Activated CD4-positive, alpha-beta T cell treated with anti-CD3 and anti-CD28 coated beads for 36 hours (primary cell): ENCODE measurements around the gene FBXO38. TPM values are rescaled to one million over a fixed set of nuclear protein-coding genes. Genes with fewer than 3 reads are reported as not detected.

ENCODE experiments used
- ATAC-seq: fragments of 200-7000 bp; cut with Tn5 transposase; one replicate; pipeline ENCODE4 v1.10.0; 2021; ENCODE audit warnings: mild to moderate bottlenecking, moderate library complexity
- CTCF ChIA-PET: fragments of 350-600 bp; sonication (Branson Sonifier 250); formaldehyde crosslinking; loops from one replicate; lab custom pipeline; 2021; ENCODE audit warnings: antibody characterized with exemption; lab: Charles Lee
- POLR2A ChIA-PET: fragments of 350-600 bp; sonication (Branson Sonifier 250); formaldehyde crosslinking; loops from one replicate; lab custom pipeline; 2021; ENCODE audit warnings: antibody characterized with exemption, inconsistent platforms; lab: Charles Lee
- DNase-seq: peaks from one replicate; pipeline ENCODE4 v3.0.0-alpha.2; 2020
- H3K27ac Mint-ChIP-seq: one replicate; pipeline ENCODE4 v1.8.0; 2021; ENCODE audit warnings: mixed read lengths
- H3K27me3 Mint-ChIP-seq: one replicate; pipeline ENCODE4 v1.8.0; 2021; ENCODE audit warnings: mixed read lengths
- H3K36me3 Mint-ChIP-seq: one replicate; pipeline ENCODE4 v1.8.0; 2021; ENCODE audit warnings: low read depth, mixed read lengths
- H3K4me1 Mint-ChIP-seq: one replicate; pipeline ENCODE4 v1.8.0; 2021; ENCODE audit warnings: mixed read lengths
- H3K4me3 Mint-ChIP-seq: one replicate; pipeline ENCODE4 v1.8.0; 2021; ENCODE audit warnings: mild to moderate bottlenecking, moderate library complexity, mixed read lengths
- H3K9me3 Mint-ChIP-seq: one replicate; pipeline ENCODE4 v1.8.0; 2021; ENCODE audit warnings: low read depth, mixed read lengths
- intact Hi-C, 2 experiments: fragments of 100-400 bp; cut with DNase I in 1 of 2; cut with micrococcal nuclease in 1 of 2; formaldehyde crosslinking; loops; one replicate each; pipeline versions ENCODE4 v1.14.2 to v1.15.1; 2022 to 2024; cut with DNase I, micrococcal nuclease
- total RNA-seq, 2 experiments: library from RNA; stranded (reverse); gene quantifications; one replicate each; pipeline ENCODE4 v1.2.3, GENCODE V29; 2021

FBXO38 gene
- total RNA-seq, 2 experiments from 2014 or later, result 47.5 to 65.4 TPM

DNA sequence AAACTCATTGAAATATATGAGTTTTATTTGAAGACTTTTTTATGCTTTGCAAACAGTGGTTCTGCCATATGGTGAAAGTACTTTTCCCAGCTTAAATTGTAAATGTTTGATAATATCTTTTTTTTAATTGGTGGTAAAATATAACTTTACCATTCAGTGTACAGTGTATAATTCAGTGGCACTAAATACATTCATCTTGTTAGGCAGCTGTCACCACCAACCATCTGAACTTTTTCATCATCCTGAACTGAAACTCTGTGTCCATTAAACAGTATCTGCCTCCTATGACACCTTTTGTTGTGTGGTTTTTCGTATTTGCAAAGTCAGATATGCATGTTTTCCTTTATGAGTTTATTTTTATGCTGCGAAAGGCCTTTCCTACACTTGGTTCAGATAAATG, 45.1 kb downstream of the FBXO38 start:
- no peak for ATAC-seq

DNA sequence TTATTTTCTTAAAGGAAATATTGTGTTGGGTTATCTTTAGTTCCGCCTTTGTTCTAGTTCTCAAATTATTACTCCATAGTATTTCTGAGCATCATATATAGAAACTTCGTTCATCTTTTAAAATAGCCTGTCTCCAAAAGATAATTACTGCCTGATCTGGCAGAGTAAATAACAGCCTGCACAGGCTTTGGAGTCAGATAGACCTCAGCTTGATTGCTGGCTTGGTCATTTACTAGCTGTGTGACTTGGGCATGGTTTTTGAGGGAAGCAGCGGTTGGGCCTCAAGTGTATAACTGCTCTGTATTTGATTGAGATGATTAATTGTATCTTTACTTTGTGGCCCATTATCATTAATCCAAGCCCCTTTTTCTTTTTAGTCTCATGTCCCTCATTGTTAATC, 50.1 kb downstream of the FBXO38 start:
- ChIA-PET POLR2A (no interaction called here), CTCF (no interaction called here)
- no peak for ATAC-seq
- DNase-seq, result no peak
- peaks cover 39% of the 10 kb centered on the region for H3K36me3 Mint-ChIP-seq
- intact Hi-C loops, result no loop called here
- no peaks in the 10 kb centered on the region for H3K9me3 Mint-ChIP-seq
- H3K27ac Mint-ChIP-seq, result no peak overlapping the region
- no peak overlapping the region for H3K4me3 Mint-ChIP-seq
- no peaks in the 10 kb centered on the region for H3K27me3 Mint-ChIP-seq
- H3K4me1 Mint-ChIP-seq, result peaks cover 15% of the 10 kb centered on the region

More for the DNA sequence above, 45.1 kb downstream of the FBXO38 start:
- Mint-ChIP-seq H3K4me1 (peaks cover 13% of the 10 kb centered on the region), H3K36me3 (peaks cover 51% of the 10 kb centered on the region), H3K4me3 (no peak overlapping the region), H3K9me3 (no peaks in the 10 kb centered on the region), H3K27me3 (no peaks in the 10 kb centered on the region), H3K27ac (no peak overlapping the region)
- POLR2A ChIA-PET, result no interaction called here
- intact Hi-C loops, result no loop called here
- DNase-seq, result no peak
- CTCF ChIA-PET, result interaction anchor here (0.9 to 3.1 kb wide), 4 partner anchors 14 to 302 kb away, joined by 4 to 12 read pairs (median 7); no protein-coding TSS in a partner anchor

DNA sequence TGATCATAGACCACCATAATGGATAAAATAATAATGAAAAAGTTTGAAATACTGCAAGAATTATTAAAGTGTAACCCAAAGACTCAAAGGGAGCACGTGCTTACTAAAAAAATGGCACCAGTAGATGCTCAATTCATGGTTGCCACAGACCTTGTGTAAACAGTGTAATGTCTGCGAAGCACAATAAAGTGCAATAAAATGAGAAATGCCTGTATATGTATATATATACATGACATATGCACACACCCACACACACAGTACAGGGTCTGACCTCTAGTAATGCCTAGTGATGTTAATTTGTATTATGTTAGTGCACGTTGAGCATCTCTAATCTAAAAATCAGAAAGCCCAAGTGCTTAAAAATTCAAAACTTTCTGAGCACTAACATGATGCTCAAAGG, 52.3 kb downstream of the FBXO38 start:
- CTCF ChIA-PET, result interaction anchor here (1.6 kb wide), 1 partner anchor 295 kb away, joined by 10 read pairs; no protein-coding TSS in a partner anchor
- no peak overlapping the region for H3K27ac Mint-ChIP-seq
- ATAC-seq (no peak), DNase-seq (no peak)
- peaks cover 41% of the 10 kb centered on the region for H3K36me3 Mint-ChIP-seq
- H3K4me1 Mint-ChIP-seq, result peaks cover 7% of the 10 kb centered on the region
- no peaks in the 10 kb centered on the region for H3K9me3 Mint-ChIP-seq
- POLR2A ChIA-PET, result no interaction called here
- H3K4me3 Mint-ChIP-seq, result no peak overlapping the region
- intact Hi-C loops, result no loop called here
- no peaks in the 10 kb centered on the region for H3K27me3 Mint-ChIP-seq

DNA sequence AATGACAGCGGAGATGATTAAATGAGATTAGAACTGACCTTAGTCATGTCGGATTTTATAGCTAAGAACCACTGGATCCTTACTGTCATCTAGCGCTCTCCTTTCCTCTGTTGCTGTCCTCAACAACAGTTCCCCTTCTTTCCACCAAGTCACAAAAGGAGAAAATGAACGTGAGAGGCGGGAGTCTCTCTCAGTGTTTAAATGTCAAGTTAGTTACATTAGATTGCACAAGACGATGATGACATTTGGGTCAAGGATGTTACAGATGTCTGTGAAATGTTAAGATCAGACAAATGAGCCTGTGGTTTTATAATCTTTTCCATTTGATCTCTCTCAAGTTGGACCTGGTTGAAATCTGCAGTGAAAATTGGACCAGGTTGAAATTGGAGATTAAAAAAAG, 53.5 kb downstream of the FBXO38 start:
- Mint-ChIP-seq H3K27ac (peak overlapping the region; percentile 89), H3K27me3 (no peaks in the 10 kb centered on the region), H3K9me3 (no peaks in the 10 kb centered on the region), H3K4me1 (peaks cover 7% of the 10 kb centered on the region), H3K4me3 (peak overlapping the region; percentile 56), H3K36me3 (peaks cover 41% of the 10 kb centered on the region)
- ChIA-PET CTCF (interaction anchor here (1.6 kb wide), 1 partner anchor 293 kb away, joined by 10 read pairs; no protein-coding TSS in a partner anchor), POLR2A (no interaction called here)
- ATAC-seq (peak; percentile 78), DNase-seq (no peak)
- intact Hi-C loops, result no loop called here

DNA sequence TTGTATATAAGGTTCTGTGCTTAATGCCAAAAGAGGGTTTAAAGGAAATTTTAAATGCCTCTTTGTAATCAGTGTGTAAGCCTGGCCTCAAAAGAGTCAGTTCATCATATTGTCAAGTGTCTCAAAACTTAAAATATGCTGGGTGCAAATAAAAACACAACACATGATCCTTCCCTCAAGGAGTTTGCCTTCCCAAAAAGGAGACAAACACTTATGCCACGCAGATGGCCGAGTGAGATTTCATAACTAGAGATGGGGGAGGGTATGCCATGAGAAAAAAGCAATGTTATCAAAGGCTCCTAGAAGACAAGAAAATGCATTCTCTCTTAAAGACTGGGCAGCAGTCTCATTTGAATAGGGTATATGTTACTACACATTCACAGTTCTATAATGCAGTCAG, 55.2 kb downstream of the FBXO38 start:
- Mint-ChIP-seq H3K9me3 (no peaks in the 10 kb centered on the region), H3K27ac (peak overlapping the region; percentile 56), H3K4me3 (no peak overlapping the region), H3K27me3 (no peaks in the 10 kb centered on the region), H3K36me3 (peaks cover 37% of the 10 kb centered on the region), H3K4me1 (peaks cover 7% of the 10 kb centered on the region)
- no peak for DNase-seq
- no peak for ATAC-seq
- CTCF ChIA-PET, result interaction anchor here (8.9 kb wide), 1 partner anchor 293 kb away, joined by 198 read pairs; no protein-coding TSS in a partner anchor
- intact Hi-C loops, result no loop called here
- POLR2A ChIA-PET, result no interaction called here

DNA sequence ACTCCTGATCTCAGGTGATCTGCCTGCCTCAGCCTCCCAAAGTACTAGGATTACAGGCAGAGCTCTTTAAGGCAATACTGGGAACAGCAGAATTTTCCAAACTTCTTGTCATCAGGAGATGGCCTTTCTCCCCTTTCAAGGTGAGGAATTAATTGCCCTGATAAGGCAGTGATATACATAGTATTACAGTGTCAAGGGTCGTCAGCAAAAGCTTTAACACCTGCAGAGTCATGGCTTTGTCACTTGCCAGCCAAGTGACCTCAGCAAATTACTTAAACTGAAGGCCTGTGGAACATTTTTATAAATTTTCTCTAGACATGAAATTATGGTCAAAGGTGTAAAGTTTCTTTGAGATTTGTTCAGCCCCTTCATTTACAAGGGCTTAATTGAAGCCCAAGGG, 59.5 kb downstream of the FBXO38 start:
- H3K4me3 Mint-ChIP-seq, result no peak overlapping the region
- DNase-seq, result no peak
- intact Hi-C loops, result loop anchor here (5.0 to 10.0 kb wide), 3 partner anchors 594 to 674 kb away; no protein-coding TSS in a partner anchor
- peaks cover 16% of the 10 kb centered on the region for H3K36me3 Mint-ChIP-seq
- CTCF ChIA-PET, result interaction anchor here (0.7 to 8.9 kb wide), 15 partner anchors 11 to 592 kb away, joined by 3 to 198 read pairs (median 5); no protein-coding TSS in a partner anchor
- no peak for ATAC-seq
- no peaks in the 10 kb centered on the region for H3K27me3 Mint-ChIP-seq
- H3K4me1 Mint-ChIP-seq, result no peaks in the 10 kb centered on the region
- H3K27ac Mint-ChIP-seq, result no peak overlapping the region
- POLR2A ChIA-PET, result no interaction called here
- no peaks in the 10 kb centered on the region for H3K9me3 Mint-ChIP-seq

DNA sequence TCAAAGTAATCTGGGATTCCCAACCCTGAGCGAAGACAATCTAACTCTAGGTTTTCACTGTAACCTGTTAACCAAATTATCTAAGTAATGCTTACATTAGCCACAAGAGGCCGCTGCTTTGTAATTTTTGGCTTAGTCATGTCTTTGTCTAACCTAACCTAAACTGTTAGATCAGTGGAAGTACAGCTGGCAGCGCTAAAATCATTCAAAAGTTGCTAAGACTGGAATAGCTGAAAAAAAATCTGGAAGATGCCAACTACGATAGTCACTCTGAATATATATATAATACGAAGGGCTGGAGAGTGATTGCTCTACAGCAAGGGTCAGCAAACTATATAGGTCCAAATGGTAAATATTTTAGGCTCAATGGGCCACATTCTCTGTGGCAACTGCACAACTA, 60.2 kb downstream of the FBXO38 start:
- Mint-ChIP-seq H3K27me3 (no peaks in the 10 kb centered on the region), H3K4me3 (no peak overlapping the region), H3K4me1 (no peaks in the 10 kb centered on the region), H3K9me3 (no peaks in the 10 kb centered on the region), H3K27ac (no peak overlapping the region), H3K36me3 (peaks cover 12% of the 10 kb centered on the region)
- peak; percentile 83 for ATAC-seq
- ChIA-PET CTCF (interaction anchor here (0.6 to 8.9 kb wide), 14 partner anchors 9 to 410 kb away, joined by 3 to 198 read pairs (median 4); no protein-coding TSS in a partner anchor), POLR2A (no interaction called here)
- DNase-seq, result peak; percentile 63
- intact Hi-C loops, result loop anchor here (1.0 to 10.0 kb wide), 7 partner anchors 39 to 673 kb away; no protein-coding TSS in a partner anchor

DNA sequence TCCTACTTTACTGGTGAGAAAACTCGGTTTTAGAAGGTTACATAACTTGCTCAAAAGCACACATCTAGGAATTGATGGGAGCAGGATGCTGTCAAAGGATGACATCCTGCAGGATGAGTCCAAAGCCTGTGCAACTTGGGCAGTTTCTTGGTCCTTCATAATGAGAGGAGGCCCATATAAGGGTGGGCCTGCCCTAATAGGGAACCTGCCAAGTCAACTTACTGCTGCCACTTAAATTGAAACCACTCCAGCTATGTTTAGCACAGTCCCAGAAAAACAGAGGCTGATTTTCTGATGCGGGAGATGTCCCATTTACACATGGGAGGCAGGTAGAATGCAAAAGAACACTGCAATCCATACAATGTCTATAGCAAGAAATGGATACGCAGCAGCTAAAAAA, 61.8 kb downstream of the FBXO38 start:
- Mint-ChIP-seq H3K27me3 (no peaks in the 10 kb centered on the region), H3K9me3 (no peaks in the 10 kb centered on the region), H3K27ac (no peak overlapping the region), H3K4me1 (no peaks in the 10 kb centered on the region), H3K4me3 (no peak overlapping the region), H3K36me3 (peaks cover 6% of the 10 kb centered on the region)
- intact Hi-C loops, result loop anchor here in 1 of 2 experiments (2.0 to 10.0 kb wide), 2 partner anchors 37 to 669 kb away; no protein-coding TSS in a partner anchor
- no peak for DNase-seq
- POLR2A ChIA-PET, result no interaction called here
- ATAC-seq, result no peak
- CTCF ChIA-PET, result interaction anchor here (0.6 to 8.9 kb wide), 2 partner anchors 287 to 369 kb away, joined by 3 to 198 read pairs; no protein-coding TSS in a partner anchor

DNA sequence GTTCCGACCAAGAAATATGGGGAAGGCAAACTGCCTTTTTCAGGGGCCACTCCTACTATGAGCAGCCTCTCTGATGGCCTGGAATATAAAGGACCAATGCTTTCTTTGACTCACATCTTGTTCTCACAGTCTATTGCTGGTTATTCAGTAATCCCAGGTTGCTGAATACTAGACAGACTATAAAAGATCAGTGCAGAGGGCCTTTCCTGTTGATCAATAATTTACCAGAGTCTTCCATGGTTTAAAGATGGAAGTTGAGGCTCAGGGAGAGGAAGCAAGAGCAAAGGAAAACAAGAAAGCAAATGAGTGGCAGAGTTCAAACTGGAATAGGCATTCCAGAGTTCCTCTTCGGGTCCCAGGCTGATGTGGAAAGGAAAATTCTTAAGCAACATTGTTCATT, 62.9 kb downstream of the FBXO38 start:
- Mint-ChIP-seq H3K4me1 (no peaks in the 10 kb centered on the region), H3K4me3 (no peak overlapping the region), H3K36me3 (peaks cover 5% of the 10 kb centered on the region), H3K9me3 (no peaks in the 10 kb centered on the region), H3K27ac (no peak overlapping the region), H3K27me3 (no peaks in the 10 kb centered on the region)
- CTCF ChIA-PET, result interaction anchor here (8.9 kb wide), 1 partner anchor 286 kb away, joined by 198 read pairs; no protein-coding TSS in a partner anchor
- intact Hi-C loops, result loop anchor here in 1 of 2 experiments (10.0 kb wide), 1 partner anchor 668 kb away; no protein-coding TSS in a partner anchor
- DNase-seq (no peak), ATAC-seq (no peak)
- POLR2A ChIA-PET, result no interaction called here

DNA sequence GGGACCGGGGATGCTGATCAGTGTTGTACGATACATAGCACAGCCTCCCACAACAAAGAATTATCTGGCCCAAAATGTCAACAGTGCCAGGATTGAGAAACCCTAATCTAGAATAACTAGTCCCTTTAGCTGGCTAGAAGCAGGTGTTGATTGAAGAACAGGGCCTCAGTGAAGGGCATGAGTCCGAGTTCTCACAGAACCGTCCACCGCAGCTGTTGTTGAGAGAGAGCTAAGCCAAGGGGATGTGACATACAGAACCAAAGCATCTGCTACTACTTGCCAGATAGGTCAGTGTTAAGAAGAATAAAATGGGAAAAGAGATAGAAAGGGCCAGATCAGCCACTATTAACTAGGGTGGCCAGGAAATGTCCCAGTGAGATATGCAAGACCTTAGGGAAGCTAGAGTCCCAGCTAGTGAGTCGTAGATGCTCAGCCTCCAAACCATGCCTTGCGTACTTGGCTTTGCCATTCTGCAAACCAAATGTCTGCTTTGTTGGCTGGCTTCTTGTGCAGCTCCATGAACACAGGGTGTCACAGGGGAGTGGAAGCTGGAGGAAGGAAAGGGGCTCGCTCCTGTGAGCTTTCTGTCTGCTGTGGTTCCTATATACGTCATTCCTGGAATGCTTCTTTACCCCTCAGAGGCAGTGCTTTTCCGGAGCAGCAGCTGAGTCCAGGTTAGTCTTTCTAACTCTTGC, 68.9 kb downstream of the FBXO38 start:
- no peak overlapping the region for H3K27ac Mint-ChIP-seq
- ChIA-PET POLR2A (no interaction called here), CTCF (interaction anchor here (0.6 to 1.5 kb wide), 7 partner anchors 9 to 451 kb away, joined by 3 to 7 read pairs (median 3); no protein-coding TSS in a partner anchor)
- H3K36me3 Mint-ChIP-seq, result no peaks in the 10 kb centered on the region
- H3K4me3 Mint-ChIP-seq, result no peak overlapping the region
- peaks cover 14% of the 10 kb centered on the region for H3K27me3 Mint-ChIP-seq
- H3K4me1 Mint-ChIP-seq, result no peaks in the 10 kb centered on the region
- no peak for ATAC-seq
- intact Hi-C loops, result no loop called here
- DNase-seq, result no peak
- no peaks in the 10 kb centered on the region for H3K9me3 Mint-ChIP-seq

DNA sequence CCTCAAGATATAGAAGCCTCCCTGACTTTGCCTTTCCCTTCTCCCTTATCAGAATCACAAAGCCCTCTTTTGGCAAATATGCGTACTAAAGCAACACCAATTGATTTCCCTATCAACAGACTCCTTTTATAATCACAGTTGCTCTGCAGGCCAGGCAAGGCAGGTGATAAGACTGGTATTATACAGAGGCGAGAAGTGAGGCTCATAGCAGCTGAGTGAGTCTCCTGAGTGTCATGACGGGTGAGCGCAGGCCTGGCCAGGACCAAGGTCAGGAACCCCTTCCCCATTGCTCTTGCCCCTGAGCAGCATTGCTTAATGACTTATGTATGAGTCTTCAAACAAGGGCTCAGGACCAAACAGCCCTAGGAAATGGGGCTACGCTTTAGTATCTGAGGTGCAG, 70.8 kb downstream of the FBXO38 start:
- Mint-ChIP-seq H3K36me3 (no peaks in the 10 kb centered on the region), H3K4me3 (no peak overlapping the region), H3K27ac (no peak overlapping the region), H3K9me3 (no peaks in the 10 kb centered on the region), H3K4me1 (peaks cover 1% of the 10 kb centered on the region), H3K27me3 (peaks cover 16% of the 10 kb centered on the region)
- CTCF ChIA-PET, result interaction anchor here (1.1 to 1.6 kb wide), 3 partner anchors 10 to 275 kb away, joined by 3 to 6 read pairs (median 3); no protein-coding TSS in a partner anchor
- ATAC-seq (no peak), DNase-seq (no peak)
- intact Hi-C loops, result no loop called here
- POLR2A ChIA-PET, result interaction anchor here (0.6 kb wide), 1 partner anchor 152 kb away, joined by 3 read pairs; no protein-coding TSS in a partner anchor
